ENCODE measurements around the gene GBX1.

GRCh38 chr7:151119055-151119415 is 48.5 kb downstream of the GBX1 start:
- TF ChIP-seq CTCF (IDR thresholded peaks at IDR 0.05) (no peak), POLR2A (IDR thresholded peaks at IDR 0.05) (no peak)

Measured in heart left ventricle (tissue), 13 donors.